Measurements from ENCODE around the gene PRSS27.

Gene PRSS27

DNA sequence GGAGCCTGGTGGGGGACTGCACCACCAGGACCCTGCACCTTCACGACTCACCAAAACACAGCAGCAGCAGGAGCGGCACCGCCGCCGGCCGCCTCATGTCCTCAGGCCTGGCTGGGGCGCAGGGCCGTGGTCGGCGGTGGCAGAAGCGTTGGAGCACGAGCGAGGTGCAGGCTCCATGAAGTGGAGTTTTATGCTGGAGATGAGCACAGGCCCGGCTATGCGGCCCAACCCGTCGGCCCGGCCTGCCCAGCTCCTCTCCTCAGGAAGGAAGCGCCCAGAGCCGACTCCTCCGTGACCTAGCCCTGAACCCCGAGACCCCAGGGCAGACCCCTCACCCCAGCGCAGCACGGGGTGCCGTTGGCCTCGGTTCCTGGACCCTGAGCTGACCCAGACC is at the start of gene PRSS27:
Gene PRSS27, minus strand, starts transcription at position 161 of the 394 bp plus-strand sequence. Its CDS starts 64 bp downstream, at position 97.
- no peak for DNase-seq

DNA sequence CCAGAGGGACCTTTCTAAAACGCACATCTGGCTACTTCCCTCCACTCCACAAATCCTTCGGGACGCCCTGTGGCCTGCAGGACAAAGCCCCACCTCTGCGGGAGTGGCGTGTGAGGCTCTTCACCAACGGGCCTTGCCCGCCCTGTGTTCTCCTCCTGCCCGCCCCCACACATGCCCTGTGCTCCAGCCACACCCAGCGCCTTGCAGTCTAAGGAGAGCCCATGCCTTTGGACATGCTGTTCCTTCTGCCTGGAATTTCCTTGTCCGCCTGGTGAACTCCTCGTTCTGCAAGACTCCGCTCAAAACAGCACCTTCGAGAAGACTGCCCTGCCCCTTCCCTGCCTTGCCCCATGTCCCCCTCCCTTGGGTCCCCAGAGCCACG is 49.6 kb upstream of the PRSS27 start:
- DNase-seq: no peak

DNA sequence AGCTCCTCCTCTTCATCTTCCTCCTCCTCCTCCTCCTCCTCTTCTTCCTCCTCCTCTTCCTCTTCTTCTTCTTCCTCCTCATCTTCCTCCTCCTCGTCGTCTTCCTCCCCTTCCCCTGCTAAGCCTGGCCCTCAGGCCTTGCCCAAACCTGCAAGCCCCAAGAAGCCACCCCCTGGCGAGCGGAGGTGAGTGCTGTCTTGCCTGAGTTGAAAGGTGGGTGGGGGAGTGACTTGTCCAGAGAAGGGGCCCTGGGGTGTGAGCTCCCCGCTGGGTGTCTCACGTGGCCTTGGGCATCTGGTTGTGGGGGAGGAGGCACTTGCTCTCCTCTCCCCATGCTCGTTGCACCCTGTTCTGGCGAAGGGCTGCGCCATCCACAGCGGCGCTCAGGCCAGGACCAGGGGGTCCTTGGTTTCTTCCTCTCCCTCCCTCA is 49.1 kb upstream of the PRSS27 start:
- no peak for DNase-seq

DNA sequence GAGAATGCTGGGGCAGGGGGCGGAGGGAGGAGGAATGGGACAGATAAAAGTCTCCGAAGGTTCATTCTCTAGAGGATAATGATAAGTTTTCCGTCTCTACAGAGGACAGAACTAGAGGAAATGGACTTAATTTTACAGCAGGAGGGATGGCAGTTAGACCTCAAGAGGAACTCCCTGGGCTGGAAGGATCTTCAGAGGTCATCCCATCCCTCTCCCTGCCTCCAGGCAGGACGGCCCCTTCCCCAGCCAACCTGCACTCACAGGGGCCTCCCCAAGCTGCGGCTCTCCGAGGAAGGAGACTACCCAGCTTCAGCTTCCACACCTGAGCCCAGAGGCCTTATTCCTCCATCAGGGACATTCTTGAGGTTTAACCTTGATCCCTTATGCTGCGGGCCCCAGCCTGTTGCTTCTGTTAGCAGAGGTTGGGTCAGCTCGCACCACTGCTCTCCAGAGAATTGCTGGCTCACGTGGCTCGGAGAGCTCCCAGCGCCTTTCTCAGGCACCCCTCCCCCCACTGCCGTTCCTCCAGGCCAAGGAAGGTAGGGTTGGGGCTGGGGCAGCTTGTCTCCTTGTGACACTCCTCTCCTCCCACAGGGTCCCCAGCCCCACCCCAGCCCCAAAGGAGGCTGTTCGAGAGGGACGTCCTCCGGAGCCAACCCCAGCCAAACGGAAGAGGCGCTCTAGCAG is 48.5 kb upstream of the PRSS27 start:
- no peak for DNase-seq

DNA sequence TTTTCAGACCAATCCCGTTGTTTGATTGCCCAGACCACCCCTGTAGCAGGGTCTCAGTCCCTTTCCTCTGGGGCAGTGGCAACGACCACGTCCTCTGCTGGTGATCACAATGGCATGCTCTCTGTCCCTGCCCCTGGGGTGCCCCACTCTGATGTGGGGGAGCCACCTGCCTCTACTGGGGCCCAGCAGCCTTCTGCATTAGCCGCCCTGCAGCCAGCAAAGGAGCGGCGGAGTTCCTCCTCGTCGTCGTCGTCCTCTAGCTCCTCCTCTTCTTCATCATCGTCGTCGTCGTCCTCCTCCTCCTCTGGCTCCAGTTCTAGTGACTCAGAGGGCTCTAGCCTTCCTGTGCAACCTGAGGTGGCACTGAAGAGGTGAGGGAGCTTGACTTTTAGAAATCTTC is 47.9 kb upstream of the PRSS27 start:
- no peak for DNase-seq

DNA sequence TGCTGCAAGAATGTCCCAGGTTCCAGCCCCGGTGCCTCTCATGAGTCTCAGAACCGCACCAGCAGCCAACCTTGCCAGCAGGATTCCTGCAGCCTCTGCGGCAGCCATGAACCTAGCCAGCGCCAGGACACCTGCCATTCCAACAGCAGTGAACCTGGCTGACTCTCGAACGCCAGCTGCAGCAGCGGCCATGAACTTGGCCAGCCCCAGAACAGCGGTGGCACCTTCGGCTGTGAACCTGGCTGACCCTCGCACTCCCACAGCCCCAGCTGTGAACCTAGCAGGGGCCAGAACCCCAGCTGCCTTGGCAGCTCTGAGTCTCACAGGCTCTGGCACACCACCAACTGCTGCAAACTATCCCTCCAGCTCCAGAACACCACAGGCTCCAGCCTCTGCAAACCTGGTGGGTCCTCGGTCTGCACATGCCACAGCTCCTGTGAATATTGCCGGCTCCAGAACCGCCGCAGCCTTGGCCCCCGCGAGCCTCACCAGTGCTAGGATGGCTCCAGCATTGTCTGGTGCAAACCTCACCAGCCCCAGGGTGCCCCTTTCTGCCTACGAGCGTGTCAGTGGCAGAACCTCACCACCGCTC is 47.2 kb upstream of the PRSS27 start:
- DNase-seq: no peak

DNA sequence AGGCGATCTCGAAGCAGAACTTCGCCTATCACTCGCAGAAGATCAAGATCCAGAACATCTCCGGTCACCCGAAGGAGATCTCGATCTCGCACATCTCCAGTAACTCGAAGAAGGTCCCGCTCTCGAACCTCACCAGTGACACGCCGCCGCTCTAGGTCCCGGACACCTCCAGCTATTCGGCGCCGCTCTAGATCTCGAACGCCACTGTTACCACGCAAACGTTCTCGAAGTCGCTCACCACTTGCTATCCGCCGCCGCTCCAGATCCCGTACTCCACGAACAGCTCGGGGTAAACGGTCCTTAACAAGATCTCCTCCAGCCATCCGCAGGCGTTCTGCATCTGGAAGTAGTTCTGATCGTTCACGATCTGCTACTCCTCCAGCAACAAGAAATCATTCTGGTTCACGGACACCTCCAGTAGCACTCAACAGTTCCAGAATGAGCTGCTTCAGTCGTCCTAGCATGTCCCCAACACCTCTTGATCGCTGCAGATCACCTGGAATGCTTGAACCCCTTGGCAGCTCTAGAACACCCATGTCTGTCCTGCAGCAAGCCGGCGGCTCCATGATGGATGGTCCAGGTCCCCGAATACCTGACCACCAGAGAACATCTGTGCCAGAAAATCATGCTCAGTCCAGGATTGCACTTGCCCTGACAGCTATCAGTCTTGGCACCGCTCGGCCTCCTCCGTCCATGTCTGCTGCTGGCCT is 46.6 kb upstream of the PRSS27 start:
- DNase-seq: no peak

DNA sequence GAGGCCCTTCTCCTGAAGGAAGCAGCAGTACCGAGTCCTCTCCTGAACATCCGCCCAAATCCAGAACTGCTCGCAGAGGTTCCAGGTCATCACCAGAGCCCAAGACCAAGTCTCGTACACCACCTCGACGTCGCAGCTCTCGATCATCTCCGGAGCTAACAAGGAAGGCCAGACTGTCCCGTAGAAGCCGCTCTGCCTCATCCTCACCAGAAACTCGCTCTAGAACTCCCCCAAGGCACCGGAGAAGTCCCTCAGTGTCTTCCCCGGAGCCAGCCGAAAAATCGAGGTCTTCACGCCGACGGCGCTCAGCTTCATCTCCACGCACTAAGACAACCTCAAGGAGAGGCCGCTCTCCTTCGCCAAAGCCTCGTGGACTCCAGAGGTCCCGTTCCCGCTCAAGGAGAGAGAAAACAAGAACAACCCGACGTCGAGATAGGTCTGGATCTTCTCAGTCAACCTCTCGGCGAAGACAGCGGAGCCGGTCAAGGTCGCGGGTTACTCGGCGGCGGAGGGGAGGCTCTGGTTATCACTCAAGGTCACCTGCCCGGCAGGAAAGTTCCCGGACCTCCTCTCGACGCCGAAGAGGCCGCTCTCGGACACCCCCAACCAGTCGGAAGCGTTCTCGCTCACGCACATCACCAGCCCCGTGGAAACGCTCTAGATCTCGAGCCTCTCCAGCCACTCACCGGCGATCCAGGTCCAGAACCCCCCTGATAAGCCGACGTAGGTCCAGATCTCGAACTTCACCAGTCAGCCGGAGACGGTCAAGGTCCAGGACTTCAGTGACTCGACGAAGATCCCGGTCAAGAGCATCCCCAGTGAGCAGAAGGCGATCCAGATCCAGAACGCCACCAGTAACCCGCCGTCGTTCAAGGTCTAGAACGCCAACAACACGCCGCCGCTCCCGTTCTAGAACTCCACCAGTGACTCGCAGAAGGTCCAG is 45.7 kb upstream of the PRSS27 start:
- no peak for DNase-seq

DNA sequence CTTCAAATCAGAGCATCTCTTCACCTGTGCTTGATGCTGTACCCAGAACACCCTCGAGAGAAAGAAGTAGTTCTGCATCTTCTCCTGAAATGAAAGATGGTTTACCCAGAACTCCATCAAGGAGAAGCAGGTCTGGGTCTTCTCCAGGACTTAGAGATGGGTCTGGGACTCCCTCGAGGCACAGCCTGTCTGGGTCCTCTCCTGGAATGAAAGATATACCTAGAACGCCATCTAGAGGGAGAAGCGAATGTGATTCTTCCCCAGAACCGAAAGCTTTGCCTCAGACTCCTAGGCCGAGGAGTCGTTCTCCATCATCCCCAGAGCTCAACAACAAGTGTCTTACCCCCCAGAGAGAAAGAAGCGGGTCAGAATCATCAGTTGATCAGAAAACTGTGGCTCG is 44.7 kb upstream of the PRSS27 start:
- DNase-seq: no peak

DNA sequence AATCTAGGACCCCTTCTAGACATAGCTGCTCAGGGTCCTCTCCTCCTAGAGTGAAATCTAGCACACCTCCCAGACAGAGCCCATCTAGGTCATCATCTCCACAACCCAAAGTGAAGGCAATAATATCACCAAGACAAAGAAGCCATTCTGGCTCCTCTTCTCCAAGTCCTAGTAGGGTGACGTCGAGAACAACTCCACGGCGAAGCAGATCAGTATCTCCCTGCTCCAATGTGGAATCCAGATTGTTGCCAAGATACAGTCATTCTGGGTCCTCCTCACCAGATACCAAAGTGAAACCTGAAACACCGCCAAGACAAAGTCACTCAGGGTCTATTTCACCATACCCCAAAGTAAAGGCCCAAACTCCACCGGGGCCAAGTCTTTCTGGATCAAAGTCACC is 43.1 kb upstream of the PRSS27 start:
- no peak for DNase-seq

DNA sequence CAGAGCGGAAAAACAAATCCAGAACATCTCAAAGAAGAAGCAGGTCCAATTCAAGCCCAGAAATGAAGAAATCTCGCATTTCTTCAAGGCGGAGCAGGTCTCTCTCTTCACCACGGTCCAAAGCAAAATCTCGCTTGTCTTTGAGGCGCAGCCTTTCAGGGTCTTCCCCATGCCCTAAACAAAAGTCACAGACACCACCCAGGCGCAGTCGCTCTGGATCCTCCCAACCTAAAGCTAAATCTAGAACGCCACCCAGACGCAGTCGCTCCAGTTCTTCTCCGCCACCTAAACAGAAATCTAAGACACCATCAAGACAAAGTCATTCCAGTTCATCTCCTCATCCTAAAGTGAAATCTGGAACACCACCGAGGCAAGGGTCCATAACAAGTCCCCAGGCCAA is 42.7 kb upstream of the PRSS27 start:
- no peak for DNase-seq

DNA sequence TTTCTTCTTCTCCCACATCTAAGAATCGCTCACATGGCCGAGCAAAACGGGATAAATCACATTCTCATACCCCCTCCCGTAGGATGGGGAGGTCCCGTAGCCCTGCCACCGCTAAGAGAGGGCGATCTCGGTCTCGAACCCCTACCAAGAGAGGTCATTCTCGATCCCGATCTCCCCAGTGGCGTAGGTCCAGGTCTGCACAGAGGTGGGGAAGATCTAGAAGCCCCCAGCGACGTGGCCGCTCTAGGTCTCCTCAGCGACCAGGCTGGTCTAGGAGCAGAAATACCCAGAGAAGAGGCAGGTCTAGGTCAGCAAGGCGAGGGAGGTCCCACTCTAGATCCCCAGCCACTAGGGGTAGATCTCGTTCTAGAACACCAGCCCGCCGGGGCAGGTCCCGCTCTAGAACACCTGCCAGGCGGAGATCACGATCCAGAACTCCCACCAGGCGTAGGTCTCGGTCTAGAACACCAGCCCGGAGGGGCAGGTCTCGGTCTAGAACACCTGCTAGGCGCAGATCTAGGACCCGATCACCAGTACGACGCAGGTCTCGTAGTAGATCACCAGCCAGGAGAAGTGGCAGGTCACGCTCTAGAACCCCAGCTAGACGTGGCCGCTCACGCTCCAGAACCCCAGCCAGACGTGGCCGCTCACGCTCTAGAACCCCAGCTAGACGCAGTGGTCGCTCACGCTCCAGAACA is 42.0 kb upstream of the PRSS27 start:
- DNase-seq: no peak

DNA sequence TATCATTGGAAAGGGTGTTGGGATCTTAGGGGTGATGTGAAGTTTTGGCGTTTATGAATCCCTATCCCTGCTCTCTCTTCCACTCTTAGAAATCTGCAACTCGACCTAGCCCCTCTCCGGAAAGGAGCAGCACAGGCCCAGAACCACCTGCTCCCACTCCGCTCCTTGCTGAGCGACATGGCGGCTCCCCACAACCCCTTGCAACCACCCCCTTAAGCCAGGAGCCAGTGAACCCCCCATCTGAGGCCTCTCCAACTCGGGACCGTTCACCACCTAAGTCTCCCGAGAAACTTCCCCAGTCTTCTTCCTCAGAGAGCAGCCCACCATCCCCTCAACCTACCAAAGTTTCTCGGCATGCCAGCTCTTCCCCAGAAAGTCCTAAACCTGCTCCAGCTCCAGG is 41.4 kb upstream of the PRSS27 start:
- DNase-seq: no peak

DNA sequence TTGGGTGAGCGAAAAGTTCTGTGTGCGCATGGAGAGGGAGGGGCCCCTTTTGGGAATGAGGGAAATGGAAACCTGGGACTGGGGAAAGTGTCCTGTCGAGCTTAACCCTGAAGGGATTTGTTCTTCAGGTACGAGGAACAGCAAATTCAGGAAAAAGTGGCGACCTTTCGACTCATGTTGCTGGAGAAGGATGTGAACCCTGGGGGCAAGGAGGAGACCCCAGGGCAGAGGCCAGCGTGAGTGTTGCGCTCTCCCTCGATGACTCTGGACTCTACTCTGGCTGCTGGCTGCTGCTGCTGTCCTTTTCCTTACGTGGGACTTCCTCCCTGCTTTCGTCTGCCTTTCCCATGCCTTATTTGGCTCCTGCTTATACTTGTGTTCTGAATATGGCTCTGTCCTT is 37.3 kb upstream of the PRSS27 start:
- DNase-seq: no peak

DNA sequence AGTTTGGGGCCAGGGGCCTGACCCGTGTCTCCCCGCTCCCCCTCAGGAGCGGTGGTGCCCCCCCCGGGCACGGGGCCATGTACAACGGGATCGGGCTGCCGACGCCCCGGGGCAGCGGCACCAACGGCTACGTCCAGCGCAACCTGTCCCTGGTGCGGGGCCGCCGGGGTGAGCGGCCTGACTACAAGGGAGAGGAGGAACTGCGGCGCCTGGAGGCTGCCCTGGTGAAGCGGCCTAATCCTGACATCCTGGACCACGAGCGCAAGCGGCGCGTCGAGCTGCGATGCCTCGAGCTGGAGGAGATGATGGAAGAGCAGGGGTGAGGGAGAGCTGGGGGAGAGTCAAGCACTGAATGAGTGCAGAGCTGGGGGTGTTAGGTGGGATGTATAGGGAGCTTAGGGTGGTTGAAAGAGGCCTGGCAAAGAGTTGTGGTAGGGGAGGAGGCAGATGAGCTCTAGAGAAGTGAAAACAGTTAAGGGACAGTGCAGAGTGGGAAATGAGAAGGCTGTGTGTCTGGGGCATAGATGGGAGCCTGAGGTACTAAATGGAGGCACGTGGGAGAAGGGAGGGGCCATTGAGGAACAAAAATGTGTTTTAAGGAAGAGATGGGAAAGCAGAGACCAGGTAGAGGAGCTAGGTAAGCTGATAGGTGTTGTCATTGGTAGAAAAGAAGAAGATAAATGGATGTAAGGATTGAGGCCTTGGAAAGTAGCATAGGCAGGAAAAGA is 36.4 kb upstream of the PRSS27 start:
- no peak for DNase-seq

DNA sequence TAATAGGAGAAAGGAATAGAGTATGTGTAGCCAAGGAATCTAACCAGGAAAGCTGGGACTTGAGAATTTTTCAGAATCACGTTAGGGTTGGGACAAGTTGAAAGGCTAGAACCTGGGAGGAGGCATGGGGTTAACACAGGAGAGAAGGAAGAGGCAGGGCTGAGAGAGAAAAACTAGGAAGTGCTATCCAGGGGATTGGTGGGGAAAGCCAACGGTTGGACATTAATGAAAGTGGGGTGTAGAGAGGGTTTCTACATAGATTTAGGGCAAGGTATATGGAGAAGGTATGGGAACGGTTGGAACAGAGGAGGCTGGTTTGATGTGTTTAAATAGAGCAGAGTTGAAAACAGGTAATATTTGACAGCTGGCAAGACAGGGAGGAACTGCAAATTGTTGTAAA is 35.1 kb upstream of the PRSS27 start:
- no peak for DNase-seq

DNA sequence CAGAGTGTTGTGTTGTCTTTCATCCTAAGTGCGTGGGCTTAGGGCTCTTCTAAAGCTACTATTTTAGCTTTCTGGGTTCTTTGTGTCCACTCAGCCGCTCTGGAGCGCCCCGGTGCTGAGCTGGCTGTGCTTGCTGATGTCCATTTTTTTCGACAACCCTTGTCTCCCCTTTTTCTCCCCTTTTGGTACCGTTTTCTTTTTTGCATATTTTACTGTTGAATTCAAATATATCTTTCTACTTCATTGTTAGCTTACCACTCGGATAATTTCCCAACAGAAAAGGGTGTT is 33.7 kb upstream of the PRSS27 start:
- no peak for DNase-seq

DNA sequence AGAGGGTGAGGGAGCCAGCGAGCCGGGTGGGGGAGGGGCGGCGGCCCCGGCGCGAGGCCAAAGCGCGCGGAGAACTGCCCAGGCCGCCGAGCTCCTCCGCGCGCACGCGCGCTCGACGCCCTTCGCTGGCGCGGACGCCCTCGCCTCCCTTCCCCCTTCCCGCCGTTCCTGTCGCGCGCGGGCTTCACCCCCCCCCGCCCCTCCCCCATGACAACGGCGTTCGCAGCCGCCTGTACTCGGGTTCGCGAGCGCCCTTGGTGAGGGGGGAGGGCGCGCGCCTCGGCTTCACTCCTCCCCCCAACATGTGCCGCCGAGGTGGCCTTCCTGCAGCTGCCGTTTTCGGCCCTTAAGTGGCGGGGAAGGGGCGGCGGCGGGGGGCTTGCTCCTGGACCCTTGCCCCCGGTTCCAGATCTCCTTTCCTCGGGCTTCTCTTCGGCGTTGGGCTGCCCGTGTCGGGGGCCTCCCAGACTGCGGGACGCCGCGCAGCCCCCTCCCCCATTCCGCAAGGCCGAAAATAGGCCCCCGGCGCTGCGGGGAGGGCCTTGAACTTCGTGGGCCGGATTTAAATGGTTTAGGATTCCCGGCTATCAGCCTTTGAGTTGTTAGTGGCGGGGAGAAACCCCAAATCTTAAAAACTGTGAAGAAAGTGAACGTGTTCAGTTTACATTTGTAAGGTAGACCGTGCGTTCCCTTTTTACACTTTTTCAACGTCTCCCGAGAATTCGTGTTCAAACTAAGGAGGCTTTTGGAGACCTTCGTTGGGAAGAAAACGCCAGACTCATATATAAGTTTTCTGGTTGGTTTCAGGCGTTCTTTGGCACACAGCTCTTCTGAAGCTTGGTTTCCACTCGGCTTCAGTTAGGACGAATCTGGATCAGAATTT is 33.1 kb upstream of the PRSS27 start:
- DNase-seq: peak; percentile 76 to 81

DNA sequence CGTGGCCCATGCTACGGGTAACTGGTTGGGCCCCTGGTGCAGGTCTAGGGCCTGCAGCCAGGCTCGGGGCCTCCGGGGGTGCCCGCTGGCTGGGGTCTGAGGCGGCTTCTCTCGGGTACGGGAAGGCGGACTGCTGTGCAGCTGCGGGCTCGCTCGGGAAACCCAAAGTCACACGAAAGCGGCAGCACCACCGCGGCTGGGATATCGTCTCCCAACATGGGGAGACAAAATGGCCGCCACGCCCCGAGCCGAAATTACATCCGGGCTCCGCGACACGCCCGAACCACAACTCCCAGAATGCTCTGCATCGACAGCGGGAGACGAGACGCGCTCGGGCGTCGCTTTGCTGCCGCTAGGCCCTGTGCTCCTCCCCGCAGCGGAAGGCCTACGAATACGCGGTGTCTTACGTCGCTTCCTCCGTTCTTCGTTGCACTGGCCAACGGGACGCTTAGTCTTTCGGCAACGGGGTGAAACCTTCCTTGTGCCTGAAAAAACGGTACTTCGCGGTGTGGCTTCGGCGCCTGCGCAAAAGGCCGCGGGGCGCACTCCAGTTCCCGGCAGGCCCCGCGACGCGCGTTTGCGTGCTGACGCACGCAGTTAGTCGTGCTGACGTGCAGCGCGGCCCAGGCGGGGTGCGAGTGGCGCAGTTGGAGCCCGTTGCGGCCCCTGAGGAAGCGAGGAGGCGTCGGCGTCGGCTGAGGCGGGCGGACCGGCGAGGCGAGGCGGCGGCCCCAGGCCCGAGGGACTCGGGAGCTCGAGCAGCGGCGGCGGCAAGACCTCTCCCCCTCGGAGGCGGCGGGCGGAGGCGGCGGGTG is 32.2 kb upstream of the PRSS27 start, which contains the start of gene SRRM2:
Gene SRRM2, plus strand, starts transcription at position 604 of the 815 bp plus-strand sequence. CDS start 3,727 bp downstream, outside the sequence.
- DNase-seq: peak; percentile 94

DNA sequence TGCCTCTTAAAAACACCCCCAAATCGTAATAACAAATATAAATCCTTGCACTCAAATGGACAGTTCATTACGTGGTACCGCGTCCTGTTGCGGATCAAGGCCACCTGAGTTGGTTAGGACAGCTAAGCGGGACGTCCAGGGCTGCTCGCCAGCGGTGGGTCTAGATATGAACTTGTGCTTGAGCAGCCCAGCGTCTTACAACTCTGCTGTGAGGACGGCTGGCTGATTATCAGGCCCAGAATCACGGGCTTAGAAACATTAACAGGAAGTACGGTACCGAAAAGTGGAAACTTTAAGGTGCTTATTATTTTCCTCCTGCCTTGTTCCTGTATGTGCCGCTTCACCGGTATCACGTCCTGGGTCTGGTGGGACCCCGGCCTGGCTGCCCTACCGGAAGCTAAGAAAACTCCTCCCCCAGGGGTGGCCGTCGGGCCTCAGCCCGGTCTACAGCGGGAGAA is 31.6 kb upstream of the PRSS27 start:
- no peak for DNase-seq

All from stimulated activated CD4-positive, alpha-beta T cell treated with anti-CD3 and anti-CD28 coated beads, Interleukin-2, amount 100 ng/mL, for 24 hours (primary cell).